Non-pigmented ciliary epithelial cell (primary cell): Measurements from ENCODE around the gene AFF1.
"Not testable (repeated sequence)": the region's sequence is repeated elsewhere in the genome, so short reads cannot be mapped to it uniquely, and the experiment has no call there.

Source experiments
- DNase-seq: peaks from one replicate; pipeline ENCODE4 v3.0.0-alpha.2; 2010; ENCODE audit warnings: low read depth

Gene AFF1

DNA sequence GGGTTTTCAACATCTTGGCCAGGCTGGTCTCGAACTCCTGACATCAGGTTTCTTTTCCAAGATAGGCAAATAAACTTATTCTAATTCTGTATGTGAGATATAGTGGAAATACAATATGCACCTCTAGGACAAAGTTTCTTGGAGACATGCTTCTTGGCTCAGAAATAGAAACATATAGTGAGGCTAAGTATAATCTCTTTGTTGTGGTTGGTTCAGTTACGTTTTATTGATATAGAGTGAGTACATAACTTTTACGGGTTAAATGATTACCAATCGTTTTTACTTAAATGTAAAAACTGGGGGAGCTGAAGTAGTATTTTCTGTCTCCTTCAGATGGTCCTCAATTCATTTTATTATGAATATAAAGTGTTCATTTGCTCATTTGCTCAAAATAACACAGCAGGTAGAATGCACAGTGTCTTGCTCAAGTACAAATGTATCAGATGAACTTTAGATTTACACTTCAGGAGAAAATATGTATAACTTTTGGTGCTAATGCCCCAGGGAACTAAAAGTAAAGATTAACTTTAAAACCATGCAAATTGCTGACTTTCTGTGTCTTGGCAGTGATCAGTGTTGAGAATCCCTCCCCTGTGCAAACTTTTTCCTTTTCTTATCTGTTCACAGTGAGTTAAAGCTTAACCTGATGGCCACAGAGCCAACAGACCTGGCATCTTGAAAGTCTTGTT lies 77.6 kb downstream of the AFF1 start:
- DNase-seq = no peak

DNA sequence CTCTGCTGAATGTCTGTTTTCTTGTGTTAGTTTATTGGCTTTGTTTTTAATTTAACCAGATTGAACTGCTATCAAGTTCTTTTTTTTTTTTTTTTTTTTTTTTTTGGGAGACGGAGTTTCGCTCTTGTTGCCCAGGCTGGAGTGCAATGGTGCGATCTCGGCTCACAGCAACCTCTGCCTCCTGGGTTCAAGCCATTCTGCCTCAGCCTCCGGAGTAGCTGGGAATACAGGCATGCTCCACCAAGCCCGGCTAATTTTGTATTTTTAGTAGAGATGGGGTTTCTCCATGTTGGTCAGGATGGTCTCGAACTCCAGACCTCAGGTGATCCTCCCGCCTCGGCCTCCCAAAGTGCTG lies 78.1 kb downstream of the AFF1 start:
- not testable (repeated sequence) for DNase-seq

GRCh38 chr4:87014284-87014782 lies 79.5 kb downstream of the AFF1 start:
- no peak for DNase-seq

GRCh38 chr4:87015416-87015815 lies 80.6 kb downstream of the AFF1 start:
- no peak for DNase-seq

- peak; percentile 36 for DNase-seq
Observed at GRCh38 chr4:87017580-87018342, 83.0 kb downstream of the AFF1 start.

- DNase-seq = no peak
Observed at GRCh38 chr4:87018753-87019152, 83.9 kb downstream of the AFF1 start.

GRCh38 chr4:87019246-87019791 lies 84.5 kb downstream of the AFF1 start:
- no peak for DNase-seq

- no peak for DNase-seq
Observed at GRCh38 chr4:87019898-87020297, 85.1 kb downstream of the AFF1 start.

DNA sequence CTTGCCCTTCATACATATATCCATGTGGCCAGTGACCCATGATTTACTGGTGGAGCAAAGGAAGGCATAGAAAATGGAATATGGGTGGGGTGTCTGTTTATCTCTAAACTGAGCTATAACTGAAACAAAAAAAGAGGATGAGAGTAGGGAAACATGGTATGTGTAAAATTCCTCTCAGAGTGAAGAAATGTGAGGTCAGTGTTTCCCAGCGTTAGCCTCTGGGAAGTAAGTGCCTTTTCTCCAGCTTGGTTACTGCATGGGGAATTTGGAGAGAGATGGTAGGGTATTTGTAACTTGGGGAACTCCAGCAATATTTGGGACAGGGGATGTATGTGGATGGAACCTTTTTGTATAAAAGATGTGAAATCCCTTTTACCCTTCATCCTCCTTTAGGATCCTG lies 89.4 kb downstream of the AFF1 start:
- DNase-seq = no peak

DNA sequence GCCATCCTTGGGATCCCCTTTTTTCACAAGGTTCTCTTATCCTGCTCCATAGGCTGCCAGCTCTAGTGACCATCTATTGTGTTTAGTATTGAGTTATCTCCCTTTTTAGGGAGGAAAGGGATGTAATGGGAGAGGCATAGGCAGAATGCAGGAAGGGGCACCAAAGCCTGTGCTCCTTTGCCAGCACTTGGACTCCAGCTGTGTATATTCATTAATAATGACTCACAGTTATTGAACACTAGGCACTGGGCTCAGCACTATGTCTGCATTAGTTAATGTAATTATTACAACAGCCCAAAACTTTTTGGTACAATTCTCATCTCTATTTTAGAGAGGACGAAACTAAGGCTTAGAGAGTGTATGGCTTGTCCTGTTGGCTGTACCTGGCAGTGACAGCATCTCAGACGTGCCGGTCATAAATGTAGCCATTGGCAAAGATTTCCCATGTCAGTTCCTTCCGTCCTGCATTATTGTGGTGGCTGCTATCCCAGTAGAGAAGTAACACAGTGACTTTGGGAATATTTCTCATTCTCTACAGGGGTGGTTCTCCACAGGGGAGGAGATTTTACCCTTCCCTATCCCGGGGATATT lies 90.3 kb downstream of the AFF1 start:
- DNase-seq = no peak

GRCh38 chr4:87025614-87026041 lies 90.8 kb downstream of the AFF1 start:
- no peak for DNase-seq

GRCh38 chr4:87026800-87027495 lies 92.1 kb downstream of the AFF1 start:
- DNase-seq = no peak

- no peak for DNase-seq
Observed at GRCh38 chr4:87029356-87029755, 94.5 kb downstream of the AFF1 start.

DNA sequence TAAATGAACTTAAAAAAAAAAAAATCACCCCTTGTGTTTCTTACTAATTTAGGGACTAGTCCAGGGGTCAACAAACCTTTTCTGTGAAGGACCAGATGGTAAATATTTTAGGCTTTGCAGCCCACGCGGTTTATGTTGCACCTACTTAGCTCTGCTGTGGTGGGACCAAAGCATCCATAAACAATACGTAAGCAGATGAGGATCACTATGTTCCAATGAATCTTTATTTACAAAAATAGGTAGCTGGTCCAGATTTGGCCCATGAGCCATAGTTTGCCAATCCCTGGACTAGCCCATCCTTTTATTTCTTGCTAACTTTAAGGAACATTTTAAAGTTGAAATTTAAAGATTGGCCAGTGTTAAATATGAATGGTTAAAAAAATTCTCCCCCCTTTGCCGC lies 95.3 kb downstream of the AFF1 start:
- no peak for DNase-seq

DNA sequence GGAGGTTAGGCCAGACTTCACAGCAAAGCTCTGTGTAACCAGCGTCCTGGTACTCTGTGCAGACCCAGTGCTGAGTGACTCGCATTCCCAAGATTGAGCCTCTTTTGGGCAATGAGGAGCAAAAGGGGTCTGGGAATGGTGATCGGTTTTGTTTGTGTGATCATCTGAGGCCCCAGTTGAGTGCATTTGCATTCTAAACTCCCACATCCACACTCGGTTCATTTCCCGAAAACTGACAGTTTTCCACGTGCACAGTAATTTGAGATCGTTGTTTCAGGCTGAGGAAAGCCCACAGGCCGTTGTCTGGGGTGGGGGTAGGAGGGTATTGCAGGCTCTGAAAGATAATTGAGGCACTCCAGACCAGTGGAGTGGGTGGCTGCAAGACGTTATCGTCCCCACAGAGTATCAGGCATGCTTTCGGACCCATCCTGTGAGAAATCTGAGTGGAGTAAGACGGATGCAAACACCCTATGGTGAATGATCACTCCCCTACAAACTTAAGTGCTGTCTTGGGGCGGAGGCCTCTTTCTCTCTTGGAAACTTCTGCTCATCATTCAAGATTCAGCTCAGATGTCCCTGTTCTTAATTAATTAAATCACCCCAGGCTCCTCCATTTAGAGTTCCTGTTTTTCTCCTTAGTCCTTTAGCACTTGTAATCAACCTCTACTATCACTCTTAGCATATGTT lies 96.1 kb downstream of the AFF1 start:
- no peak for DNase-seq

DNA sequence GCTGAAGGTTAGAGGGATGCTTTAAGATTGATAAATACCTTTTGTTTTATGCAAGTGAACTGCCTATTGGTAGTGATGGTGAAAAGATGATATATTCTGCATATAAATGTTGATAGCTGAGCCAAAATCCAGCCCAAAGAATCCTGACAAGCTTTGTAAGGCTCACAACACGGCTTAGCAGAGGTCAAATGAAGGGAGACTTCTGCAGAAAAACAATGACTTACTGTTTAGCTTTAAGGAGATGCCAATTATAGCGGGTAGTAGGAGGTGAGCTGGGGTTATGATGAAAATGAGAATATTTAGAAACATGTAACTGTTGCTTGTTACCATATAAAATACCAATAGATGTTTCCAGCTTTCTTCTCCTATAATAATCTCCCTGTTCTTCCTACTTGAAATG lies 97.1 kb downstream of the AFF1 start:
- DNase-seq = no peak

- DNase-seq = peak; percentile 61
Observed at GRCh38 chr4:87032884-87033533, 98.2 kb downstream of the AFF1 start.

DNA sequence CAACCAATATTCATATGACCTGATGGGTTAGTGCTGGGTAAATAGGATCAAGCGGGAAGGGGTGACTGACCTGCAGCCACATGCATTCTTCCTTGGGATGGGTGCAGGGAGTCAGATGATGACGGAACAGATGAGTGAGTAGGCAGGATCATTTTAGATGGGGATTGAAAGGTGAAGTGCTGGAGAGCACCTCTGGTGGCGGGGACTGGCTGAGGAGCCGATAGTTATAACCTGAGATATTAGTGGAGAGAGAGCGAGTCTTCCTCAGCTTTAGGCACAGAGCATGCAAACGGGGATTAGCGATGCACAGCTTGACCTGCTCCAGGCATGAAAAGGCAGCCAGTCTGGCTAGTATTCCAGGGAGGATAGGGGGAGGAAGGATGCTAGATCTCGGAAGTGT lies 99.1 kb downstream of the AFF1 start:
- no peak for DNase-seq

DNA sequence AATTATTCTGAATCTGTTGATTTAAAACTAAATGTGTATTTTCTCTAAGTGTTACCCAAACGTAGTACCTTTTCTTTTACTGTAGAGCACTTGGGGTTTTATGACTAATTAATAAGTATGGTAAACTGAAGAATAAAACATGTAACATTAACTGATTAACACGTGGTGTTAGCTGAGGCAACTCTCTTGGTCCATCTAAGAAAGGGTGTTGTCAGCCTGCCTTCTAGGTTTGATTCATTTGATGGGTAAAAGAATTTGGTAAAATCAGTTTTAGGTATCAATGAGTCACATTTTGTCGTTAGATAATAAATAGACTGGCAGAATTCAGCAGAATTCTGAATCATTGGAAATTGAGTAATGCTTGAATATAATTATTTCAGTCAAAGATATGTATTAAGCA lies 99.7 kb downstream of the AFF1 start:
- no peak for DNase-seq

DNA sequence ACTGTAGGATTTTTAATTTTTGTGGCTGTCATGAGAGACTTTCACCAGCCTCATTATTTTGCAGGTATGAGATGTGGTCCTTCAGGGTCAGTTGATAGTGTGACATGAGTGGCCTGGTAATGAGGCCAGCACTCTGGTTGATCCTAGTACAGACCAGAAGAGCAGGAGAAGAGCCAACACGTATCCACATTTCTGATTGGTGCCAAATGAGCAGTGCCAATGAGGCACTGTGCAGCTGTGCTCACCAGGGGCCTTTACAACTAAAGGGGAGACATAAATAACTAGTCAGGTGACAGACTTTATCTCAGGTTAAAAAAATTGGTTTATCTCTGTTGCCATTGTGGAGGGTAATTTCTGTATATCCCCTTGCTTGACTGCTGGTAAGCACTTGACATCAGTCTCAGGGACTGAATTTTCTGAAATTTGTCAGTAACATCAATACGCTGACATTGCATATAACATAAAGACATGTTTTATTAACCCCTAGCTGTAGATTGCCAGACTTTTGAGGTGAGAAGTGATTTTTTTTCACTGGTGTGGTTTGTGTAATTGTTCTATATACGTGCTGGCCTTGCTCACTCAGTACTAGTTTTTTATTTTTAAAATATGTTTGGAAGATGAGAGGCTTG lies 101.2 kb downstream of the AFF1 start:
- no peak for DNase-seq

GRCh38 chr4:87036713-87037112 lies 101.9 kb downstream of the AFF1 start:
- DNase-seq = no peak
